NCI-H2107 (cell line): ENCODE data around the gene GTF3C5.
"Not testable (repeated sequence)": the region's sequence is repeated elsewhere in the genome, so short reads cannot be mapped to it uniquely, and the experiment has no call there.

ENCODE experiments used
- DNase-seq: peaks from one replicate; lab custom pipeline; 2025; lab: John Stamatoyannopoulos, UW

GTF3C5 gene, protein sequence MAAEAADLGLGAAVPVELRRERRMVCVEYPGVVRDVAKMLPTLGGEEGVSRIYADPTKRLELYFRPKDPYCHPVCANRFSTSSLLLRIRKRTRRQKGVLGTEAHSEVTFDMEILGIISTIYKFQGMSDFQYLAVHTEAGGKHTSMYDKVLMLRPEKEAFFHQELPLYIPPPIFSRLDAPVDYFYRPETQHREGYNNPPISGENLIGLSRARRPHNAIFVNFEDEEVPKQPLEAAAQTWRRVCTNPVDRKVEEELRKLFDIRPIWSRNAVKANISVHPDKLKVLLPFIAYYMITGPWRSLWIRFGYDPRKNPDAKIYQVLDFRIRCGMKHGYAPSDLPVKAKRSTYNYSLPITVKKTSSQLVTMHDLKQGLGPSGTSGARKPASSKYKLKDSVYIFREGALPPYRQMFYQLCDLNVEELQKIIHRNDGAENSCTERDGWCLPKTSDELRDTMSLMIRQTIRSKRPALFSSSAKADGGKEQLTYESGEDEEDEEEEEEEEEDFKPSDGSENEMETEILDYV

DNA sequence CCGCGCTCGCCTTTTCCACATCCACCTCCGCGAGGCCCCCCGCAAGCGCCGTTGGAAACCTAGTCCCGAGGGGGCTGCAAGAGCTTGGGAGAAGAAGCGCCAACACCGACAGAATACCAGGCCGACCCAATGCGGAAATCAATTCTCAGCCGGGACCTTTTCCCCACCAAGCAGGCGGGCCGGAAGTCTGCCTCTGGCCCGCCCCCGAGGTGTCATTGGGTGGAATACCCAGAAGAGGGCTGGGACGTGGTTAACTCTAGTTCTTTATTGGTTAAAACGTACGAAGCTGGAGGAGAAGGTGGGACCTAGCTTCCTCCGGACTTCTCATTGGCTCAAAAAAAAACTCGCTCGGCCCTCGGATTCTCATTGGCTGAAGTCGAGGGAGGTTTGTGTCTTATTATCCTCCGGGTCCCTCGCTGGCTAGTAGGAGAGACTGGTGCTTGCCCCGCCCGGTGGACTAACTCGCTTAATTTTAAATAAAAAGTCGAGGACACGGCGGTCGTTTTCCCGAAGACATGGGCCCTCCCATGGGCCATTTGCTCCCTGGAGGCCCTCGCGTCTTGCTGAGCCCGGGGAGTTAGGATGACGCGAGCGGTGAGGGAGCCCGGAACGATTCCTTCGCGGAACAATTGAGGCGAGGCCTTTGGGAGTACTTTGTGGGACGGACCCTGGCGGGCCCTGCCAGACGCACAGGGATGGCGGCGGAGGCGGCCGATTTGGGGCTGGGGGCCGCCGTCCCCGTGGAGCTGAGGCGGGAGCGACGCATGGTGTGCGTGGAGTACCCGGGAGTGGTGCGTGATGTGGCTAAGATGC, at the start of gene GTF3C5:
GTF3C5 (plus strand) TSS at position 681 of the 813 bp plus-strand sequence; CDS start at position 696, 15 bp downstream.
- peak; percentile 93 for DNase-seq

DNA sequence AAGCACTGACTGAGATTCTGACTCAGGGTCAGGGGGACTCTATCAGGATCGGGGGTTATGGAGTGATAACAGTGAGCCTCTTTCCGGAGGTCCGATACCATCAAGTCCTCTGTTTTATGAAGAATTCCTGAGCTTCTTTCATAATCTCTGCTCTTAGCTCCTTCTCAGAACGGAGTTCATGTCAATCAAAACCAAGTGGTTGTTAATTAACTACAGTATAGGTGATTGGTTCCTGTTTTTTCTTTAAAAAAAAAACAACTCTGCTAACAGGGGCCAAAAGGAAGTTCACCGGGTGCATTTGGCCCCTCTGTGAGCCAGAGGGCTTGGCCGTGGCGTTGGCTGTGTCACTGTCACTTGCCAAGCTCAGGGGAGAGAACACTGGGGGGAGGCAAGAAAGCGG, 48.3 kb upstream of the GTF3C5 start:
- no peak for DNase-seq

DNA sequence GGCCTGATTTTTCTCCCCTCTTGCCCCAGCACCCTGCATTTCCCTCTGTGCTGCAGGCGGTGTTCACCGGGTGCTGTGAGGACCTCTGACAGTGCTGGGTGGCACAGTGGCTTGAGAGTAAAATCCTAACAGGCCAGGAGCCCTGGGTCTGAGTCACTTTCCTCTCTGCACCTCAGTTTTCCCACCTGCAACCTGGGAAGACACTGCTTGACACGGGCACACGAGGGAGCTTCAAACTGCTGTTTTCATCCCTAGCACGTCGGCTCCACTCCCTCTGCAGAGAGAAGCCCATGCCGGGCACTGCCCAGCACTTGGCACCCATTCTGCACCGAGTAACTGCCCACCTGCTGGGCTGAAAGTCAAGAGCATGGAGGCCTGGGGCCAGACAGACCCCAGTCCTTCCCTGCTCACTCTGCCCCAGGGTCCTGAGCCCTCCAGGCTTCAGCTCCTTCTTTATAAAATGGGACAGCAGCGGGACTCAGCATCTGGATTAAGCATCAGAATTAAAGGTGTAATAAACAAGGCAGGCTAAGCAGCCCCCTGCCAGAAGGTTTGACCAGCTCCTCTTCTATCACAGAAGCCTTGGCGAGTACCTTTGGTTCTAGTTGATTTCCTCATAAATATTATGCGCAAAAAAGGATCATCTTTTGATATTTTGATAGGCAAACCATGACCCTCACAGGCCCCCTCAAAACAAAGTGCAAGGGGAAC, 47.2 kb upstream of the GTF3C5 start:
- DNase-seq, result no peak

DNA sequence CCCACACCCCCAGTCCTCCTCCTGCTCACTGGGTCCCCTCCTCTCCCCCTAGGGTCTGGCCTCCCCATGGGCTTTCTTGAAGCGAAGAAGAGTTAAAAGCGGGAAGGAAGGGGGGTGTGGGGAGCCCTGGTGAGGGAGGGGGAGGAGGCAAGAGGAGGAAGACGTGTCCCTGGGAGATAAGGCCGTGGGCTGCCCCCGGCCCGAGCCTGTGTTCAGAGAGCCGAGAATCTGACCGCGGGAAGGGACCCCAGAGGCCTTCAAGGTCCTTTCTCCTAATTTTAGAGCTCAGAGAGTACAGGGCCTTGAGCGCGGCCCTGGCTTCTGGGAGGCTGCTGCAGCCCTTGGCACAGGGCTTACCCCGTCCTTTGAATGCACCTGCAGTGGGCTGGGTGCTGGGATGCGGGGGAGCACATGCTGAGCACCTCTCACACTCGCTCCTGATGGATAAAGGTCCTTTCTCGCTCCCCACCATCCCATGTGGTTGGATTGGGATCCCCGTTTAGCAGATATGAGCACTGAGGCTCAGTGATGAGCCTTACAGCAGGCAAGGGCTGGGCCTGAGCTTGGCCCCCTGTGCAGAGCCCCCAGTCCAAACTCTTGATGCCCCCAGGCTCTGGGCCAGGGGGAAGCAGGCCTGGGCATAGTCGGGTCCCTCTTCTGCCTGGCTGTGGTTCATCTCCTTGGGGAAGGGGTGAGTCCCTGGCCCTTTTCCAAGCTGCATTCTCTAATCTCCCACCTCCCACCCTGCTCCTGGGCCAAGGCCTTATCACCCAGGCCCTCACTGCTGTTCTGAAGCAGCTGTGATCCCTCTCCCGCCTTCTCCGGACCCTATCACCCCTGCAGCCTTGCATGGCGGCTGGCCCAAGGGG, 46.4 kb upstream of the GTF3C5 start:
- DNase-seq, result no peak

DNA sequence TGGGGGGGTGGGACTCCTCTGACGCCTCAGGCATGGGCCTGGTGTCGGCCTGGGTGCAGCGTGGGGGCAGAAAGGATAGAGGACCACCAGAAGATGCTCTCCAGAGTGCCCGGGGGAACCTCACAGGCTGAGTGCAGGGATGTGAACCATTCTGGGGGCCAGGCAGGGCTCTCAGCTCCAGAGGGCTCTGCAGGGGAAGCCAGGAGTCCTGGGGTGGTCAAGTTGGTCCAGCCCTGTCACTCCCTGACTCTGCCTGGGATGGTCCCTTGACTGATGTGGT, 45.8 kb upstream of the GTF3C5 start:
- DNase-seq, result no peak

DNA sequence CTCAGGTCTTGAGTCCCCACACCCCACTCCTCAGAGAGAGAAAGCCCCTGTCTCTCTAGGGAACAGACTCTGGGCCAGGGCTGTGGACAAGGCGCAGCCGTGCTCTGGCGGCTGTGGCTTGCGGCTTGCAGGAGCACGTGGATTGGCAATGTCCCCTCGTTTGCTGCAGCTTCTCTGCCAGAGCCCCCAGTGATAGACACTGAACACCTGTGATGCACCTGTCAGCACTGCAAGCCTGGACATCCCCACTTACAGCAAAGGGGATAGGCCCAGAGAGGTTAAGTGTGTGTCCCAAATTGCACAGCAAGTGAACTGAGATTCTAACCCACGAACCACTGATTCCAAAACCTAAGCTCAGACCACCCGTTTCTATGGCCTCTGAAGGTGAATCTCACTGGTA, 45.3 kb upstream of the GTF3C5 start:
- DNase-seq, result no peak

DNA sequence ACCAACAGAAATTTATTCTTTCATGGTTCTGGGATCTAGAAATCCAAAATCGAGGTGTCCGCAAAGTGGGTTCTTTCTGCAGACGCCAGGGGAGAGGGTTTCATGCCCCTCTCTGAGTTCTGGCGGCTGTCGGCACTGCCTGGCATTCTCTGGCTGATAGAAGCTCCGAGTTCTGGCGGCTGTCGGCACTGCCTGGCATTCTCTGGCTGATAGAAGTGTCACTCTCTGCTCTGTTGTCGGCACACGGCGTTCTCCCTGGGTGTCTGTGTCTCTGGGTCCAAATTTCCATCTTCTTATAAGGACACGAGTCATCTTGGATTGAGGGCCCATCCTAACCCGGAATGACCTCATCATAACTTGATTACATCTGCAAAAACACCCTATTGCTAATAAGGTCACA, 44.7 kb upstream of the GTF3C5 start:
- DNase-seq, result no peak

DNA sequence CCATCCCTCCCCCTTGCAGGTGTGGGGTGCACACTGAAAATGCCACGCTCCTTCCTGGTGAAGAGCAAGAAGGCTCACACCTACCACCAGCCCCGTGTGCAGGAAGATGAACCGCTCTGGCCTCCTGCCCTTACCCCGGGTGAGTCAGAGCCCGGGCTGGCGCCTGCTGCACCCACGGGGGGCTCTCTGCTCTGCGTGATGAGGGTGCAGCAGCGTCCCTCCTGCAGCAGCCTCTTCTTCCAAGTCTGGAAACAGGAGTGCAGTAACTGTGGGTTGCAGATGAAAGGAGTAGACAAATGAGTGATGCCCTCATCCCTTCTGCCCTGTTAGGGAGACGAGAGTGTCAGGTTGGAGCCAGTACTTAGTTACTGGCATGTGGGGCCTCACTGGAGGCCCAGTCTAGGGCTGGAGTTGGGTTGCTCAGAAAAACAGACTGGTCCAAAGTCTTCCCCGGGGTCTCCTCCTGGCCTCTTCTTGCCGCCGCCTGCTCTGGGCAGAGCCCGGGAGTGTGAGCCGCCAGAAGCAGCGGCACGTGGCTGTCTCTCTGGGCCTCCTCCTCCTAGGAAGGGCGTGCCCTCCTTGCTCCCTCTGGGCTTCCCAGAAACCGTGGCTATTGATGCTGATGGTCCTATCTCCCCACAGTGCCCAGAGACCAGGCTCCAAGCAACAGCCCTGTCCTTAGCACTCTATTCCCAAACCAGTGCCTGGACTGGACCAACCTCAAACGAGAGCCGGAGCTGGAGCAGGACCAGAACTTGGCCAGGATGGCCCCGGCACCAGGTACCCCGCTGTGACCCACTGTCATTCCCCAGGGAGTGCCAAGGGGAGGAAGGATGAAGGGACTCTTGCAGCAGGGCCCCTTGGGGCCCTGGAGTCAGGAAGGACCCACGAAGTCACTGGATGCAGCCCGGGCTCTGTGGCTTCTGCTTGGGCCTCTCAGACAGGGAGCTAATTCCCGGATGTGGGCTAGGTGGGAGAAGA, 43.9 kb upstream of the GTF3C5 start:
- DNase-seq, result no peak

DNA sequence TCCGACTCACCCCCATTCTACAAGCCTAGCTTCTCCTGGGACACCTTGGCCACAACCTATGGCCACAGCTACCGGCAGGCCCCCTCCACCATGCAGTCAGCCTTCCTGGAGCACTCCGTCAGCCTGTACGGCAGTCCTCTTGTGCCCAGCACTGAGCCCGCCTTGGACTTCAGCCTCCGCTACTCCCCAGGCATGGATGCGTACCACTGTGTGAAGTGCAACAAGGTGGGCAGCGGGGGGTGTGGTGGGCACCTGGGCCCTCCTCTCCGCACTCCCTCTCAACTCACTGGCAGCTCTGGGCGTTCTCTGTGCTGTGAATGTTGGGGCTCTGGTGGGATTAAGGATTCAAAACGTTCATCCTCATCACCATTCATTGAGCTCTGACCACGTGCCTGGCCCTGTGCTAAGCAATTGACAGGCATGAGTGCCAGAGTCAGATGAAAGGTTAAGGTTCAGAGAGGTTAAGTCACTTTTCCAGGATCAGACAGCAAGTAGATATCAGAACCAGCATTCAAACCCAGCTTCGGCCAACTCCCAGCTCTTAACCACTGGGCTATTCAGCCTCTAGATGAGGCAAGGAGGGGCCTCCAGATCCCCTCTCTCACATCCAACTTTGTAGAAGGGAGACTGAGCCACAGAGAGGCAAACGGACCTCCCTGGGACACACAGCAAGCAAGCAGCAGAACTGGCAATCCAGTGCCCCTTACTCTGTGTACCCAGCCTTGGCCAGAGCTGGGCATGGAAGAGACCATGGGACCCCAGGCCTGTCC, 42.4 kb upstream of the GTF3C5 start:
- DNase-seq, result no peak

DNA sequence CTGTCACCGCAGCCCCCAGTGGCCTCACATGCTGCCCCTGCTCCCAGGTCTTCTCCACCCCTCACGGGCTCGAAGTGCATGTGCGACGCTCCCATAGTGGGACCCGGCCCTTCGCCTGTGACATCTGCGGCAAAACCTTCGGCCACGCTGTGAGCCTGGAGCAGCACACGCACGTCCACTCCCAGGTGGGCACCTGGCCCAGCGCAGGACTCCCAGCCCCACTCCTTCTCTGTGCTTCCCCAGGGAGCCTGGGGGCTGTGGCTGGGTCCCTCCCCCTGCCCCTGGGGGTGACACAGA, 41.8 kb upstream of the GTF3C5 start:
- DNase-seq, result no peak

DNA sequence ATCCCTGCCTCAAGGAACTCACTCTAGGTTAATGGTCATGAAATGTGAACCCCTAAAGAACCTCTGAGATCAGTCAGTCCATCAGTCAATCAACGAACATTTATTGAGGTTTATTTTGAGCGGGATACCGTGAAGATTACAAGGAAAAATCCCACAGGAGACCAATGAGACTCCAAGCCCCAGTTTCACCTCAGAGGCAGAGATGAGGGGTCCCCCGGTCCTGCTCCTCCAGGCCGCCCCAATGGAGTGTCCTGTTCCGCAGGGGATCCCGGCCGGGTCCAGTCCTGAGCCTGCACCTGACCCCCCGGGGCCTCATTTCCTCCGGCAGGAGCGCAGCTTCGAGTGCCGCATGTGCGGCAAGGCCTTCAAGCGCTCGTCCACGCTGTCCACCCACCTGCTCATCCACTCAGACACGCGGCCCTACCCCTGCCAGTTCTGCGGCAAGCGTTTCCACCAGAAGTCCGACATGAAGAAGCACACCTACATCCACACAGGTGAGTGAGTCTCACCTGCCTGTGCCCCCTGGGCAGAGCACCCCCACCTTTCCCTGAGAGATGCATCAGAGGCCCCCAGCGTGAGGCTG, 41.3 kb upstream of the GTF3C5 start:
- no peak for DNase-seq

DNA sequence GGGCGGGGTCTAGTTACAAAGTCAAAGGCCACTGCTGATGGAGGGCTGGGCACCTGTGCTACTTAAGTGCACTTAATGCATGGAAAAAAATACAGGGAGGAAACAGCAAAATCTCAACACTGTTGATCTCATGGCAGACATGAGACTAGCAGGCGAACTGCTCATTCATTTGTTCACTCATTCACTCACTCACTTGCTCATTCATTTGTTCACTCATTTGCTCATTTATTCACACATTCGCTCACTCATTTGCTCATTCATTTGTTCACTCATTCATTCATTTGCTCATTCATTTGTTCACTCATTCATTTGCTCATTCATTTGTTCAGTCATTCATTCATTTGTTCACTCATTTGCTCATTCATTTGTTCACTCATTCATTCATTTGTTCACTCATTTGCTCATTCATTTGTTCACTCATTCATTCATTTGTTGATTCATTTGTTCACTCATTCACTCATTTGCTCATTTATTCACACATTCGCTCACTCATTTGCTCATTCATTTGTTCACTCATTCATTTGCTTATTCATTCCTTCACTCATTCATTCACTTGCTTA, 40.7 kb upstream of the GTF3C5 start:
- DNase-seq, result not testable (repeated sequence)

DNA sequence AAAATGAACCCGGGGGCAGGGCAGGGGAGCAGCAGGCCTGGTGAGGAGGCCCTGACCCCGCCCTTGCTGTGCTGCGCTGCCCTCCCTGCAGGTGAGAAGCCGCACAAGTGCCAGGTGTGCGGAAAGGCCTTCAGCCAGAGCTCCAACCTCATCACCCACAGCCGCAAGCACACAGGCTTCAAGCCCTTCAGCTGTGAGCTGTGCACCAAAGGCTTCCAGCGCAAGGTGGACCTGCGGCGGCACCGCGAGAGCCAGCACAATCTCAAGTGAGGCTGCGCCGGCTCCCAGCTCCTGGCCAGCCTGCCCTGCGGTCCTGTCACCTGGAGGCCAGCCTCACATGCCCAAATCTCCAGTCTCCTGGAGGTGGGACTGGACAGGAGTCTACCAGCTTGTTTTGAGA, 40.0 kb upstream of the GTF3C5 start:
- DNase-seq, result no peak

DNA sequence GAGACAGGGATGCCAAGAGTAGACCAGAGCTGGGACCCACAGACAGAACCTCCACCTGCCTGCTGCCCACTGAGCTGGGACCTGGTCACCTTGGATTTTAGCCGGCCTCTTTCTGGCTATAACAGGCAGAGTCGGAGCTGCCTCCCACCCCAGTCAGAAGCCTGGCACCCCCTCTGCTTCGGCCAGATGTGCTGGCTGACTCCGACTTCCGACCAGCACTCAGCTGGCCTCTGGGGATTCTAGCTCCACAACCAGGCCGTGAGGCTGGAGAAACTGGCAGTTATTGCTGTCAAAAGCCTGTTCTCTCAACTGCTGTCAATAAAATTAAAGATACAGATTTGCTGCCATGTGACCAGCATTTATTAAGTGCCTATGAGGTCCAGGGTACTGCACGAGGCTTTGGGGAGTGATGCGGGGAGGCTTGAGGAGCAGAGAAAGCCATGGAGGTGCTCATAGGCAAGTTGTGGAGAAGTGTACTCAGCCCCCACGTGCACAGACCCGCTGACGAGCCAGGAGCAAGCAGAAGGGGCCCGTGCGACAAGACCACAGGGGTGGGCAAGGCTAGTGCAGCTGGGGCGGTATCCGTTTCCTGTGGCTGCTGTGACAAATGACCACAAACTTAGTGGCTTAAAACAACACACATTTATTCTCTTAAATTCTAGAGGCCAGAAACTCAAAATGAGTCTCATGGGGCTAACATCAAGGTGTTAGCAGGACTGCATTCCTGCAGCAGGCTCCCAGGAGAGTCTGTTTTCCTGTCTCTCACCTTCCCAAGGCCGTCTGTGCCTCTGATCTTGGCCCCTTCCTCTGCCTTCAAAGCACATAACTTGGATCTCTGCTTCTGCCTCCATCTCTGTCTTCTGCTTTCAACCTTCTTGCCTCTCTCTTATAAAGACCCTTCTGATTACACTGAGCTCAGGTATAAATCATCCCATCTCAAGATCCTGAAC, 39.2 kb upstream of the GTF3C5 start:
- DNase-seq, result no peak

DNA sequence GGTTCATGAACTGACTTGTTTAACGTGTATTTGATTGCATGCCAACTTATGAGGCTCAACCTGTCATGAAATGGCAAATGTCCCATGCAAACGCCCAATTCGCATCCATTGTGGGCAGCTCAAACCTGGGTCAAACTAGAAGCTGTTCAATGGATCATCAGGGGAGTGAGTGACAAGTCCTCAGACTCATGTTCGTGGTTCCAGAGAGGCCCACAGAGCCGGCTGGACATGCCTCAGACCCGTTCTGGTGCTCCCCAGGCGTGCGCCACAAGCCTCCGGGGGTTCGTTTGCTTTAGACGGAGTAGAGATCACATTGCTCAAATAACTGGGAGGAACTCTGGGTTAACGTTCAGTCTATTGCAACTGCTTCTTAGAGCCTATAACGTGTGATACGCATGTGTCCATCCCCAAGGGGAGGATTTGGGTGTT, 37.3 kb upstream of the GTF3C5 start:
- DNase-seq, result no peak

DNA sequence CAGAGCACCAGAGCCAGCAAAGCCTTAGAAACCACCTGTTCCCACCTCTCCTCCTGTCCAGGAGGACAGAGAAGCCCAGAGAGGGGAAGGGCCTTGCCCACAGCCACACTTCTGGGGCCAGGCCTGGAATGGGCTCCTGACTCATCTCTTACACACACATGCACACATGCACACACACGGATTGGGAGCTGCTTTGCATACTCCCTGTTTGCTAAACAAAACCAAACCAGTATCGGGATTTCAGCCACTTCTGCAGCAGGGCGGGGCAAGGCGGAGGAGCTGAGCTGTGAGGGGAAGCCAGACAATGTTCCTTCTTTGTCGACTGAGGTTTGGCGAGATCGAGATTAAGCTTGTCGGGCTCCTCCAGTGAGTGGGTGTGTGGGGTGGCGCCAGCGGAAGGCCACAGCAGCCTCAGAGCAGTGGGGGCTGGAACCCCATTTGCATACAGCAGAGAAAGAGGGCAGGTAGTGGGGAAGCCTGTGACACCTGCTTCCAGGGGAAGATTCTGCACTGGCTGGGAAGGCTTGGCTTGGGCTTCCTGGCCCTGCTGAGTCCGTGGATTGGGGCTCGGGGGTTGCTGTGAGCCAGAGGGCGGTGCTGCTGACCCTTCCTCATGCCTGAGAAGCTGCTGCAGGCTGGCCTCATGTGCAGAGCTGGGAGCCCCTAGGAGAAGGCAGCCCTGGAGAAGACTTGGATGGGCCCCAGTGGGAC, 36.2 kb upstream of the GTF3C5 start:
- DNase-seq, result no peak

DNA sequence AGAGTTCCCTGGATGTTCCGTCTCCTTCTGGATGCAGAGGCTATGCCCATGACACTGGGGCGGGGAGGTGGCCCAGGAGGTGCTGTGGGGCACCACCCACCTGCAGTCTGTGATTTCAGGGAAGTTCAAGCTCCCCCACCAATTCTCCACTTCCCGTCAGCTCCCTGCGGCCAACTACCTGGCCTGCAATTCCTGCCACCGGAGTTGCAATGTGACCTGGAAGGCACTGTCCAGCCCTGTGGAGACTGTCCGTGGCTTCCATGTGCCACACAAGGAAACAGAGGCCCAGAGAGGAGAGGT, 35.7 kb upstream of the GTF3C5 start:
- no peak for DNase-seq

DNA sequence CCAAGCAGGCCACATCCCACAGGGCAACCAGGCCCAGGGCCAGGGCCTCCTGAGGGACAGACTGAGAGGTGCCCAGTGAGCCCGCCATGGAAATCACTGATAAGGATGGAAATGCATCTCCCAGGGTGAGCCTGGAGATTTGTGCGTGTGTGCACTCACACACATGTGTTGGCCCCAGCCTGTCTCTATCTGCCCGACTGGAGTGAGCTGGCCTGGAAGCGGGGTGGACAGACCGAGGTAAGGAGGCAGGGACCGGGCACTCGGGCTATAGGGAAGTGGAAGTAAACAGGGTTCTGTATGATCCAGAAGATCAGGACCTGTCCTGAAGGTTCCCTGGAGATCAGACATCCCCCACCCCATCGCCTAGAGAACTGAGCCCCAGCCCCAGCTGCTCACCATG, 34.9 kb upstream of the GTF3C5 start:
- DNase-seq, result no peak
